HFF-Myc (cell line): ENCODE measurements around the gene GKAP1.

Source experiments
- DNase-seq: peaks from one replicate; pipeline ENCODE4 v3.0.0-alpha.2; 2011; ENCODE audit warnings: low read depth; ENCODE audit errors: extremely low read depth
- H3K4me3 ChIP-seq: replicated peaks from 2 replicates; pipeline ENCODE4 v1.5.1; 2011; ENCODE audit warnings: low read depth, mild to moderate bottlenecking, control low read depth, low read length
- TF ChIP-seq, protein P1 (sequence below): IDR thresholded peaks from 2 replicates; pipeline ENCODE4 v1.5.1; 2012; ENCODE audit warnings: mild to moderate bottlenecking, low read depth, low read length, control low read depth; ENCODE audit errors: missing control alignments

Gene GKAP1

DNA sequence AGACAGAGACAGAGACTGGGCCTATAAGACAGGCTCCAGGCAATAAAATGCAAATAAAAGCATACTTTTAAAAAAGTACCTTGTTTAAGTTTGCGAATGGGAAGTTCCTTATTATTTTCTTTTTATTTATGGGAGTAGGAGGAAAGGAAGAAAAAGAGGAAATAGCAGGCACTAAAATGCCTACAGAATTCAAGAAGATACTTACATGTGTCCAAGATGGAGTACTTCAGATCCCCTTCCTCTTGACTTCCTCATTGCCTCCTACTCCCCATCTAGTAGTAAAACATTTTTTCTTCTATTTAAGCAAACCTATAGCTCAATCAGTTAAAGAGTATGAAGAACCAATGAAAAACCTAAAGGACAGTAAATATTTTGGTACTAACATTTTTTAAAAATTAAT is 24.8 kb downstream of the GKAP1 start:
- TF ChIP-seq, protein P1, sequence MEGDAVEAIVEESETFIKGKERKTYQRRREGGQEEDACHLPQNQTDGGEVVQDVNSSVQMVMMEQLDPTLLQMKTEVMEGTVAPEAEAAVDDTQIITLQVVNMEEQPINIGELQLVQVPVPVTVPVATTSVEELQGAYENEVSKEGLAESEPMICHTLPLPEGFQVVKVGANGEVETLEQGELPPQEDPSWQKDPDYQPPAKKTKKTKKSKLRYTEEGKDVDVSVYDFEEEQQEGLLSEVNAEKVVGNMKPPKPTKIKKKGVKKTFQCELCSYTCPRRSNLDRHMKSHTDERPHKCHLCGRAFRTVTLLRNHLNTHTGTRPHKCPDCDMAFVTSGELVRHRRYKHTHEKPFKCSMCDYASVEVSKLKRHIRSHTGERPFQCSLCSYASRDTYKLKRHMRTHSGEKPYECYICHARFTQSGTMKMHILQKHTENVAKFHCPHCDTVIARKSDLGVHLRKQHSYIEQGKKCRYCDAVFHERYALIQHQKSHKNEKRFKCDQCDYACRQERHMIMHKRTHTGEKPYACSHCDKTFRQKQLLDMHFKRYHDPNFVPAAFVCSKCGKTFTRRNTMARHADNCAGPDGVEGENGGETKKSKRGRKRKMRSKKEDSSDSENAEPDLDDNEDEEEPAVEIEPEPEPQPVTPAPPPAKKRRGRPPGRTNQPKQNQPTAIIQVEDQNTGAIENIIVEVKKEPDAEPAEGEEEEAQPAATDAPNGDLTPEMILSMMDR, result no peak
- DNase-seq, result no peak
- no peak overlapping the region for H3K4me3 ChIP-seq

DNA sequence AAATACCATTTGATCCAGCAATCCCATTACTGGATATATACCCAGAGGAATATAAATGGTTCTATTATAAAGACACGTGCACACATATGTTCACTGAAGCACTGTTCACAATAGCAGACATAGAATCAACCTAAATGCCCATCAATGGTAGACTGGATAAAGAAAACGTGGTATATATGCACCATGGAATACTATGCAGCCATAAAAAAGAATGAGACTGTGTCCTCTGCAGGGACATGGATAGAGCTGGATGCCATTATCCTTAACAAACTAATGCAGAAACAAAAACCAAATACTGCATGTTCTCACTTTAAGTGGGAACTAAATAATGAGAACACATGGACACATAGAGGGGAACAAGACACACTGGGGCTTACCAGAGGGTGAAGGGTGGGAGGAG is 39.4 kb downstream of the GKAP1 start:
- DNase-seq, result no peak
- H3K4me3 ChIP-seq, result no peak overlapping the region
- TF ChIP-seq, protein P1, result no peak

- no peak overlapping the region for H3K4me3 ChIP-seq
- TF ChIP-seq, protein P1, result no peak
- DNase-seq, result no peak
Measured at GRCh38 chr9:83775932-83776331, 41.6 kb downstream of the GKAP1 start.

- H3K4me3 ChIP-seq, result no peak overlapping the region
- DNase-seq, result no peak
Measured at GRCh38 chr9:83772860-83773259, 44.7 kb downstream of the GKAP1 start.

GRCh38 chr9:83765376-83765775 is 52.2 kb downstream of the GKAP1 start:
- DNase-seq, result no peak
- H3K4me3 ChIP-seq, result no peak overlapping the region
- TF ChIP-seq, protein P1, result no peak

More at GRCh38 chr9:83772860-83773259, 44.7 kb downstream of the GKAP1 start:
- TF ChIP-seq, protein P1, result no peak

GRCh38 chr9:83754383-83754977 is 63.1 kb downstream of the GKAP1 start:
- TF ChIP-seq, protein P1, result no peak
- DNase-seq, result no peak
- H3K4me3 ChIP-seq, result no peak overlapping the region

DNA sequence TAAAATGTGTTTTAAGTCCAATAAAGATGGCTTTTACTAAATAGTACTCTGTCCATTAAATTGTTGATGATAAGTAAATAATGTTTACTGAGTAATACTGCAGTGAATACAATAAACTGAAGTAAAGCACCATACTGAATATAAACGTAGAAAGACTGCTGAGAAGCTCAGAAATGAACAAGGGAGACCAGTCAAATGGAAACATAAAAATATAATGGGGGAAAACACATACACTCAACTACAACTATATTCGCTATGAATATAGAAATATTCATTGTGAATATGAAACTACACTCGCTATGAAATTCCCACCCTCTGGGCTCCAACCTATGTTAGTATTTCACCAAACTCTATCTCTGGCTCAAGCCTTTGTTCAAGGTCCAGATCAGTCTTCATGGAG is 67.9 kb downstream of the GKAP1 start:
- TF ChIP-seq, protein P1, result no peak
- H3K4me3 ChIP-seq, result no peak overlapping the region

More for the DNA sequence above, 67.9 kb downstream of the GKAP1 start:
- no peak for DNase-seq
